H9 (cell line): Measurements from ENCODE around the gene RRP9. TPM values are rescaled to one million over a fixed set of nuclear protein-coding genes. Genes with fewer than 3 reads are reported as not detected.
"Not testable (repeated sequence)": the region's sequence is repeated elsewhere in the genome, so short reads cannot be mapped to it uniquely, and the experiment has no call there.

Experiments used
- DNase-seq: peaks from one replicate; pipeline ENCODE4 v3.0.0-alpha.2; 2017
- H2AFZ ChIP-seq: one replicate; pipeline ENCODE4 v1.6.1; 2013; ENCODE audit warnings: mild to moderate bottlenecking, low read length, control low read depth, moderate library complexity
- H2AK5ac ChIP-seq: 2 replicates; pipeline ENCODE4 v1.6.1; 2013; ENCODE audit warnings: low read length, control low read depth, mixed read lengths; ENCODE audit not compliant: insufficient read length
- H2BK120ac ChIP-seq: one replicate; pipeline ENCODE4 v1.6.1; 2013; ENCODE audit warnings: low read depth, mild to moderate bottlenecking, low read length, control low read depth, inconsistent platforms; ENCODE audit not compliant: poor library complexity, severe bottlenecking
- H2BK12ac ChIP-seq: 2 replicates; pipeline ENCODE4 v1.6.1; 2013; ENCODE audit warnings: low read length, control low read depth, mixed read lengths, low read depth; ENCODE audit not compliant: insufficient read length
- H2BK15ac ChIP-seq: 2 replicates; pipeline ENCODE4 v1.6.1; 2013; ENCODE audit warnings: low read depth, low read length, control low read depth
- H2BK20ac ChIP-seq: one replicate; pipeline ENCODE4 v1.6.1; 2013; ENCODE audit warnings: low read depth, mild to moderate bottlenecking, low read length, control low read depth, inconsistent platforms; ENCODE audit not compliant: poor library complexity, severe bottlenecking
- H2BK5ac ChIP-seq: 2 replicates; pipeline ENCODE4 v1.6.1; 2013; ENCODE audit warnings: low read length, control low read depth, mixed read lengths; ENCODE audit not compliant: insufficient read length
- H3K14ac ChIP-seq: 2 replicates; pipeline ENCODE4 v1.6.1; 2013; ENCODE audit warnings: low read length, control low read depth; ENCODE audit not compliant: insufficient read depth
- H3K18ac ChIP-seq: 2 replicates; pipeline ENCODE4 v1.6.1; 2013; ENCODE audit warnings: low read depth, mild to moderate bottlenecking, mixed read lengths, low read length, control low read depth; ENCODE audit not compliant: insufficient read length
- H3K23ac ChIP-seq: 2 replicates; pipeline ENCODE4 v1.6.1; 2013; ENCODE audit warnings: low read length, control low read depth, mixed read lengths, low read depth; ENCODE audit not compliant: insufficient read length
- H3K23me2 ChIP-seq: 2 replicates; pipeline ENCODE4 v1.6.1; 2013; ENCODE audit warnings: low read depth, mild to moderate bottlenecking, mixed read lengths, low read length, control low read depth; ENCODE audit not compliant: insufficient read length, poor library complexity, severe bottlenecking
- H3K27ac ChIP-seq: 2 replicates; pipeline ENCODE4 v1.5.1; 2013; ENCODE audit warnings: low read length, control low read depth, mixed read lengths, low read depth; ENCODE audit not compliant: insufficient read length
- H3K27me3 ChIP-seq: 2 replicates; pipeline ENCODE4 v1.6.1; 2013; ENCODE audit warnings: low read length, control low read depth, inconsistent platforms; ENCODE audit not compliant: insufficient read depth
- H3K4ac ChIP-seq: 2 replicates; pipeline ENCODE4 v1.6.1; 2013; ENCODE audit warnings: low read depth, mild to moderate bottlenecking, control low read depth, inconsistent platforms, low read length, moderate library complexity
- H3K4me1 ChIP-seq: 2 replicates; pipeline ENCODE4 v1.6.1; 2013; ENCODE audit warnings: low read length, control low read depth, inconsistent platforms; ENCODE audit not compliant: insufficient read depth
- H3K4me2 ChIP-seq: 2 replicates; pipeline ENCODE4 v1.6.1; 2013; ENCODE audit warnings: low read length, control low read depth, mixed read lengths; ENCODE audit not compliant: insufficient read length, insufficient read depth
- H3K56ac ChIP-seq: 2 replicates; pipeline ENCODE4 v1.6.1; 2013; ENCODE audit warnings: low read depth, mild to moderate bottlenecking, mixed read lengths, low read length, control low read depth; ENCODE audit not compliant: insufficient read length
- H3K79me1 ChIP-seq: 2 replicates; pipeline ENCODE4 v1.6.1; 2013; ENCODE audit warnings: low read depth, mild to moderate bottlenecking, moderate library complexity, low read length, control low read depth, inconsistent platforms; ENCODE audit not compliant: insufficient read depth, poor library complexity, severe bottlenecking
- H3K79me2 ChIP-seq: 2 replicates; pipeline ENCODE4 v1.6.1; 2013; ENCODE audit warnings: low read length, control low read depth, inconsistent platforms; ENCODE audit not compliant: insufficient read depth
- H3K9ac ChIP-seq: 2 replicates; pipeline ENCODE4 v1.6.1; 2013; ENCODE audit warnings: low read length, control low read depth, mixed read lengths; ENCODE audit not compliant: insufficient read length; ENCODE audit errors: extremely low read depth
- H3K9me3 ChIP-seq: one replicate; pipeline ENCODE4 v1.6.1; 2013; ENCODE audit warnings: low read depth, low read length, inconsistent platforms; ENCODE audit not compliant: control insufficient read depth
- H3T11ph ChIP-seq: one replicate; pipeline ENCODE4 v1.6.1; 2013; ENCODE audit warnings: mild to moderate bottlenecking, low read length, control low read depth, inconsistent platforms
- H4K20me1 ChIP-seq: one replicate; pipeline ENCODE4 v1.6.1; 2013; ENCODE audit not compliant: control insufficient read depth, insufficient read length, insufficient read depth
- H4K5ac ChIP-seq: 2 replicates; pipeline ENCODE4 v1.6.1; 2013; ENCODE audit warnings: low read depth, mild to moderate bottlenecking, mixed read lengths, low read length, control low read depth; ENCODE audit not compliant: insufficient read length
- H4K8ac ChIP-seq: replicated peaks from 2 replicates; pipeline ENCODE4 v1.6.1; 2013; ENCODE audit warnings: low read length, control low read depth, mixed read lengths, low read depth; ENCODE audit not compliant: insufficient read length
- H4K91ac ChIP-seq: 2 replicates; pipeline ENCODE4 v1.6.1; 2013; ENCODE audit warnings: low read depth, mild to moderate bottlenecking, moderate library complexity, mixed read lengths, low read length, control low read depth; ENCODE audit not compliant: insufficient read length
- H3K27ac Mint-ChIP-seq, 3 experiments: 2 replicates in 2 of 3; 3 replicates in 1 of 3; pipeline ENCODE4 v1.8.0; 2020 to 2021; ENCODE audit warnings: mixed read lengths in 3 of 3, mild to moderate bottlenecking in 1 of 3, moderate library complexity in 1 of 3
- H3K27me3 Mint-ChIP-seq: 2 replicates; pipeline ENCODE4 v1.8.0; 2021; ENCODE audit warnings: low read depth, mild to moderate bottlenecking, moderate library complexity, mixed read lengths
- H3K36me3 Mint-ChIP-seq, 3 experiments: 2 replicates in 2 of 3; 3 replicates in 1 of 3; pipeline ENCODE4 v1.8.0; 2020 to 2021; ENCODE audit warnings: low read depth in 3 of 3, mixed read lengths in 3 of 3; ENCODE audit not compliant: insufficient read depth in 1 of 3
- H3K4me1 Mint-ChIP-seq, 2 experiments: 2 replicates each; pipeline ENCODE4 v1.8.0; 2020; ENCODE audit warnings: mixed read lengths in 2 of 2
- H3K4me3 Mint-ChIP-seq, 2 experiments: 2 replicates in 1 of 2; 3 replicates in 1 of 2; pipeline ENCODE4 v1.8.0; 2020 to 2021; ENCODE audit warnings: mild to moderate bottlenecking in 2 of 2, mixed read lengths in 2 of 2, moderate library complexity in 1 of 2
- H3K9me3 Mint-ChIP-seq, 2 experiments: 2 replicates in 1 of 2; 3 replicates in 1 of 2; pipeline ENCODE4 v1.8.0; 2020; ENCODE audit warnings: mild to moderate bottlenecking in 2 of 2, mixed read lengths in 2 of 2, moderate library complexity in 1 of 2
- WGBS: extraction: QIAGEN DNeasy Blood & Tissue Kit; methylation state at CpG from one replicate; pipeline ENCODE4 v1.1.7; 2013; ENCODE audit warnings: missing lambda C conversion rate, low lambda C conversion rate, mixed read lengths; ENCODE audit not compliant: insufficient read length; ENCODE audit errors: extremely low coverage; 5-methylcytosine and 5-hydroxymethylcytosine counted together
- total RNA-seq: library from RNA; stranded (reverse); gene quantifications from 2 replicates; pipeline ENCODE4 v1.2.1, GENCODE V29; 2021

Gene RRP9
- total RNA-seq, 1 experiment from 2014 or later, result 64.0 TPM

DNA sequence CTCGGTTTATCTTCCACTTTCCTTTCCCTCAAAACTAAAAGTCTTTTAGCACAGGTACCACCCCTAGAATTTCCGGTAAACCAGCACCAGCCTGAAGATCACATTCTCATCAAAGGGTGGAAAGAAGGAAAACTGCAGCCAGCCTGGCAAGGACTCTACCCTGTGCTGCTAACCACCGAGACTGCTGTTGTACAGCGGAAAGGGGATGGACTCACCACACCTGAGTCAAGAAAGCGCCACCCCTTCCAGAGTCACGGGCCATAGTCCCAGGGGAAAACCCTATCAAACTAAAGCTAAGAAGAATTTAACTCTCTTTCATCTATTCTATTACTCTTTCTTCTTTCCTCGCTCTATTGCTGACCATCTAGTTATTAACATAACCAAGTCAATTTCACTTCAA lies 41.7 kb downstream of the RRP9 start:
- not testable (repeated sequence) for H3K79me1 ChIP-seq, H3K23ac ChIP-seq, H3K4ac ChIP-seq, H3T11ph ChIP-seq, H3K14ac ChIP-seq, H4K91ac ChIP-seq, H4K8ac ChIP-seq, H3K36me3 Mint-ChIP-seq, H3K27me3 ChIP-seq, DNase-seq, H3K4me3 Mint-ChIP-seq, H3K18ac ChIP-seq, H3K27ac ChIP-seq, H3K56ac ChIP-seq, H2AK5ac ChIP-seq, H2BK5ac ChIP-seq, H3K23me2 ChIP-seq, H2AFZ ChIP-seq, H4K20me1 ChIP-seq, H3K9me3 ChIP-seq, H2BK120ac ChIP-seq, H3K27ac Mint-ChIP-seq, H3K79me2 ChIP-seq, H2BK12ac ChIP-seq, H3K4me1 ChIP-seq, H2BK15ac ChIP-seq, H3K9ac ChIP-seq, H2BK20ac ChIP-seq, H3K4me2 ChIP-seq, H4K5ac ChIP-seq
- H3K9me3 Mint-ChIP-seq, result peaks cover 7 to 10% of the 10 kb centered on the region in 2 experiments
- peaks cover 40 to 42% of the 10 kb centered on the region in 2 experiments for H3K4me1 Mint-ChIP-seq
- WGBS, result no CpG with 5 or more reads among the region's 7 CpGs
- peaks cover 12% of the 10 kb centered on the region for H3K27me3 Mint-ChIP-seq
